Stimulated activated CD4-positive, alpha-beta T cell treated with anti-CD3 and anti-CD28 coated beads, Interleukin-12 subunit alpha, Interleukin-12 subunit beta, amount 100 ng/mL, for 24 hours (primary cell): ENCODE measurements around the gene KRT83.

ENCODE experiments used
- DNase-seq, 2 experiments: peaks; one replicate each; pipeline ENCODE4 v3.0.0-alpha.2; 2020; ENCODE audit warnings: low read depth in 2 of 2

KRT83 gene

DNA sequence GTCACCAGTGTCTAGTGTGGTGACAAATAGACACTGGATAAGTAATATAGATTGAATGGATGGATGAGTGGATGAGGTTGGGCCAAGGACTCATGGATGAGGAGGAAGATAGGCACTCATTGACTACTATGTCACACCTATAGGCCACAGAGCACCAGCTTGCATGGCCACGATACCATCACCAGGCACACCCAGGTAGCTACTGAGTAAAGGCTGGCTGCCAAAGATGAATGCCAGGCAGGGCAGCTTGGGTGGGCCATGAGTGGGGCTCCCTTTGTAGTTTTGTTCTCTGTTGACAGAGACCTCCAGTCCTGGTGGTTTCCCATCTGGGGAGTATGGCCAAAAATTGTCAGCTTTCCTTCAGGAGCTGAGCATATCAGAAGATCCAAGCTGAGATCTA is 11.2 kb upstream of the KRT83 start:
- DNase-seq, result no peak

- DNase-seq, result no peak
Measured at GRCh38 chr12:52331833-52332232, 10.6 kb upstream of the KRT83 start.

GRCh38 chr12:52331039-52331438 is 9.8 kb upstream of the KRT83 start:
- DNase-seq, result no peak

GRCh38 chr12:52327830-52328500 is 6.8 kb upstream of the KRT83 start:
- no peak for DNase-seq

- peak; percentile 63 to 68 for DNase-seq
Measured at GRCh38 chr12:52327052-52327829, 6.0 kb upstream of the KRT83 start.

GRCh38 chr12:52324153-52324444 is 2.9 kb upstream of the KRT83 start:
- no peak for DNase-seq

GRCh38 chr12:52323416-52324152 is 2.4 kb upstream of the KRT83 start:
- DNase-seq, result no peak

DNA sequence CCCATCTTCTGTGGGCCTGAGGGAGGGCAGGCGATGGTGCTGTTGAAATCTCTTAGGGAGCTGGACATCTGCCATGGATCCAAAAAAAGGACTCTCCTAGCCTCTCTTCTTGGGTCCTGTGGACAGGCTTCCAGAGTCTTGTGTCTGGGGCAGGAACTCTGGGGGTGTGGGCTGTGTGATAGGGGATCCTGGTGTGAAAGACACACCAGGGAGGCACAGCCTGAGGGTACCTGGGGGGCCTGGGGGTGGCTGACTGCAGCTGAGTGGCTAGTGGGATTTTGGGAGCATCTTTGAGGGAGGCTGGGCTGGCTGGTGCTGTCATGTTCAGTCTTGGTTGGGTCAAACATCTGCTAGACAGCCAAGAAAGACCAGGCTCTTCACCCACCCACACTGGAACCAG is 1.8 kb upstream of the KRT83 start:
- DNase-seq, result no peak

GRCh38 chr12:52322069-52322468 is 871 bp upstream of the KRT83 start:
- DNase-seq, result no peak

DNA sequence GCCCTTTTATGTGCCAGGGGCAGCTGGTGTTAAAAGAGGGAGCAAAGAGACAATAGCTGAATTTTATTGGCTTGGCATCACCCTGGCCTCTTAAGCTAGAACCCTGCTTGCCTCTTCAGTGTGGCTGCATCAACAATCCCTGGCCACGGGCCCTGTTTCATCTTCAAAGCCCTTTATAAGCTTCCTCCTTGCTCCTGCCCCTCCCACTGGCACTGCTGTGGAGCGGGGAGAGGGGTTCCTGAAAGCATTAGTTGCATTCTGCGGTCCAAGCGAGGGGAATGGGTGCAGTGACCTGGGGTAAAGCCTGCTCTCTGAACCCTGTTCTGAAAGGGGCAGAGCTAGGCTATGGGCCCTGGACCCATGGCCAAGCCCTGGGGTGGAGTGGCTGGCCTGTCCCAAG is 220 bp upstream of the KRT83 start:
- DNase-seq, result no peak

DNA sequence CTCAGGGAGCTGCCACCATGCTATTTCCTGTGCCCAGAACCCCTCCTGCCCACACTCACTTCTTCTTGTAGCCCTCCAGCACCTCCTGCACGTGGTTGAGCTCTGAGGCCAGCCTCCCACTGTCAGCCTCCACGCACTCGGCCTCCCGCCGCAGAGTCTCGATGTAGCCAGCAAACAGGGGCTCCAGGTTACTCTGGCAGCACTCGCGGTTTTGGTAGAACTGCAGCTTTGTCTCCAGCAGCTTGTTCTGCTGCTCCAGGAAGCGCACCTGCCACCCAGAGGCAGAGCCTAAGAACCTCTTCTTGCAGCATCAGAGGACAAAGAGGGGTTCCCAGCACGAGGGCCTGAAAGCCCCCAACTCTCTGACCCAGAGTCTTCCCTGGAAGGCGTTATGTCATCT is 2.1 kb downstream of the KRT83 start:
- no peak for DNase-seq

DNA sequence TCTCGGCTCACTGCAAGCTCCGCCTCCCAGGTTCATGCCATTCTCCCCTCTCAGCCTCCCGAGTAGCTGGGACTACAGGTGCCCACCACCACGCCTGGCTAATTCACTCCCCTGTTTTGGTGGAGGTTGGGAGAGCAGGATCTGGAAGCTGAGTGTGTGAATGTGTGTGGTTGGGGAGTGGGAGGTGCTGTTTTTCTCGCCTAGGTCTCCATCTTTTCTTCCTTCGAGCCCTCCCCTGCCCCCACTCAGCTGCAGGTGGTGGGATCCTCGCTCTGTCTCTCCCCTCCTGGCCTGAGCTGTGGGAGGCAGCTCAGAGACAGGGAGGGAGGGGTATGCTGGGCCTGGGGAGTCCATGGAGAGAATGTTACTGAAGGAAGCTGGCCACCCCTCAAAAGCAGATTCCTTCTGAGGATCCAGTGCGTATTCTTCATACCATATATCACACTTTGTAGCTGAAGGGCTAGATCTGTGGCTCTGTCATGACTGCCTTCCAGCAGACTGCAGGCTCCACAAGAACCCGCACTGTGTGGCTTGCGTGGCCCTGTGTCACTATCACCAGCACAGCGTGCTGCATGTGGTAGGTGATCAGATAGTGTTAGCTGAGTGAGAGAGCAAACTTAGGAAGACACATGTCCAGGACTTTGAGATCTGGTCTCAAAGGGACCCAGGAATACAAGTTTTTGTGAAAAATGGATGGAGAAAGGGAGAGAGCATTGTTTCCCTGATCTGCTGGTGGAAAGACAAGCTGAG is 2.8 kb downstream of the KRT83 start:
- DNase-seq, result no peak

GRCh38 chr12:52317468-52318052 is 3.6 kb downstream of the KRT83 start:
- DNase-seq, result no peak

GRCh38 chr12:52316701-52317100 is 4.5 kb downstream of the KRT83 start:
- DNase-seq, result no peak

- DNase-seq, result no peak
Measured at GRCh38 chr12:52316290-52316689, 4.9 kb downstream of the KRT83 start.

GRCh38 chr12:52315721-52316120 is 5.5 kb downstream of the KRT83 start:
- peak in 1 of 2 experiments; percentile 8 for DNase-seq

DNA sequence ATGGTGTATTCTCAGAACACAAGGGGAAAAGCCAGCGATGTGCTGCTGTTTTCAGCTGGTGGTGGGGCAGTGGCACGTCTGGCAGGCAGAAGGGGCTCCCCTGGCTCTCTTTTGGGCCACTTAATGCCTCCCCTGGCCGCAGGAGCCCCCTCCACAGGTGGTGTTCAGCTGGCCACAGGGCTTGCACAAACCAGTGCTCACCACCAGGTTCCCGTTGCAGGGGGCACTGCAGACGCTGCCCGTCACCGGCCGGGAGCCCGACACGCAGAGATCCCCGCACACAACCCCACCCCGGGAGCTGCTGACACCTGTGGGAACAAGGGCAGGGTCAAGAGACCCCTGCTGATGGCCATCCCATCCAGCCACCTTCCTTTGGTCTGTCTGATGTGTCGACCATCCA is 6.7 kb downstream of the KRT83 start:
- no peak for DNase-seq

GRCh38 chr12:52313926-52314325 is 7.3 kb downstream of the KRT83 start:
- DNase-seq, result no peak

- no peak for DNase-seq
Measured at GRCh38 chr12:52313461-52313860, 7.7 kb downstream of the KRT83 start.

- DNase-seq, result no peak
Measured at GRCh38 chr12:52312086-52312485, 9.1 kb downstream of the KRT83 start.

- DNase-seq, result no peak
Measured at GRCh38 chr12:52311285-52311648, 9.9 kb downstream of the KRT83 start.
